HG03175 (cell line): ENCODE results near the gene SCPEP1.
"Not testable (repeated sequence)": the region's sequence is repeated elsewhere in the genome, so short reads cannot be mapped to it uniquely, and the experiment has no call there.

Experiments used
- ATAC-seq: cut with Tn5 transposase; IDR thresholded peaks from one replicate; pipeline ENCODE4 v1.9.1; 2021; ENCODE audit warnings: mild to moderate bottlenecking, moderate library complexity; ENCODE audit not compliant: unreplicated experiment

Gene SCPEP1, protein sequence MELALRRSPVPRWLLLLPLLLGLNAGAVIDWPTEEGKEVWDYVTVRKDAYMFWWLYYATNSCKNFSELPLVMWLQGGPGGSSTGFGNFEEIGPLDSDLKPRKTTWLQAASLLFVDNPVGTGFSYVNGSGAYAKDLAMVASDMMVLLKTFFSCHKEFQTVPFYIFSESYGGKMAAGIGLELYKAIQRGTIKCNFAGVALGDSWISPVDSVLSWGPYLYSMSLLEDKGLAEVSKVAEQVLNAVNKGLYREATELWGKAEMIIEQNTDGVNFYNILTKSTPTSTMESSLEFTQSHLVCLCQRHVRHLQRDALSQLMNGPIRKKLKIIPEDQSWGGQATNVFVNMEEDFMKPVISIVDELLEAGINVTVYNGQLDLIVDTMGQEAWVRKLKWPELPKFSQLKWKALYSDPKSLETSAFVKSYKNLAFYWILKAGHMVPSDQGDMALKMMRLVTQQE

DNA sequence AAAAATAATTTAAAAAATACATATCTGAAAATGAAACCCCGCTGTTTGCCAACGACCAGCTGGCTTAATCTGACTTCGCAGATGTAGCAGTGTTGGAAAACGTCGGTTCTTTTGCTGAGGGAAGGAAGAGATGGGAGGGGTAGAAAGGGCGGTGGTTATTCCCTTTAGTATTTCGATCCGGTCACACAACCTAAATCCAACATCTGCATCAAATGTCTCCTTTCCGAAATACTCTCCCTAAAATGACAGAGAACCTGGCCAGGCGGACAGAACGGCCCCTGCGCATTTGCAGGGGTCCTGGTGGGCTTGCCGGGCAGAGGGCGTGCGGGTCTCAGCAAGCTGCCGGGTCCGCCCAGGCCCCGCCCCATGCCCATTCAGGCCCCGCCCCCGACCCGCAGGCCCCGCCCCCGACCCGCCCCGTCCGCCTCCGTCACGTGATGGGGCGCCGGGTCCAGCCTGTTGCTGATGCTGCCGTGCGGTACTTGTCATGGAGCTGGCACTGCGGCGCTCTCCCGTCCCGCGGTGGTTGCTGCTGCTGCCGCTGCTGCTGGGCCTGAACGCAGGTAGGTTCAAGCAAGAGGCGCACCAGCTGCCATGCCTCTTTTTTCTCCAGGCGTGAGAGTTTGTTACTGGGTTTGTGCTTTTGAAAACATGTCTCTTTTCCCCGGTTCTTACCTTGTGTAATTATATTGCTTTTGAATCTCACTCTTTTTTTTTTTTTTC, at the start of gene SCPEP1:
SCPEP1 (plus strand) TSS at position 459 of the 723 bp plus-strand sequence; CDS start at position 488, 29 bp downstream.
- peak; percentile 81 for ATAC-seq

DNA sequence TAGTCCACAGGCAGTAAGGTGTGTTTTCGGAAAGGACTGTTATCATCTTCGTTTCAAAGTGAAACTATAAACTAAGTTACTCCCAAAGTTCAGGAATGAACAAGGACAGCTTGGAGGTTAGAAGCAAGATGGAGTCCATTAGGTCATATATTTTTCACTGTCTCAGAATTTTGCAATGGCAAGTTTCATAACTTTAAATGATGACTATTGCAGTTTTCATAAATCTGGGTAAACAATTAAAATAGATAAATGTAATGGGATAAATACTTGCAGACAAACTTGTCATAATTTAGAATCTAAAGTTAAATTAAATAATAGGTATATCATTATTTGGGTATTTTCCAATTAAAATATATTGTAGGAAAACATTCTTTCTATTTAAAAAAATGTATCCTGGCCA, 49.3 kb upstream of the SCPEP1 start:
- no peak for ATAC-seq

DNA sequence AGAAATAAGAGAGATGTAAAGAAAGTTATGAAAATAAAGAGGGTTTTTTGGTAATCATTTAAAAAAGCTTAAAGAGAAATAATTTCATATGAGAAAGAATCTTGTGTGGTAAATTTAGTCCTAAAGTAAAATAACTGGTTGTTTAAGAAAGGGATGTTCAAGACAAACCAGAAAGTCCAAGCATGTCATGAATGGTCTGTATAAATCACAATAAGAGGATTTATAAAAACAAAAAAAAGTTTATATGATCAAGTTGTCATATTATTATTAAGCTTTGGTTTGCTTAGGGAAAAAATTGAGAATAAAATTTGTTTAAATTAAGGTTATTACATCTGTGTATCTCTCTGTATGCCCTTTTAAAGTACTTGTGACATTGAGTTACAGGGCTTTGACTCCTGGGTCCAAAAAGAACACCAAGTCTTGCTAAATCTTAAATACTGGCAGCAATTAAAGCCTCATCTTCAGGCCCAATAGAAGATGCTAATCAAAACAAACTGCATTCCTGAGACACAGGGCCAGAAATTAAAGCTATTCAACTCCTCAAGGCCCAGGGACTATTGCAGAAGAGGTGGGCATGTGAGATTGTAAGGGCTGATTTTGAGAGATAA, 48.5 kb upstream of the SCPEP1 start:
- no peak for ATAC-seq

DNA sequence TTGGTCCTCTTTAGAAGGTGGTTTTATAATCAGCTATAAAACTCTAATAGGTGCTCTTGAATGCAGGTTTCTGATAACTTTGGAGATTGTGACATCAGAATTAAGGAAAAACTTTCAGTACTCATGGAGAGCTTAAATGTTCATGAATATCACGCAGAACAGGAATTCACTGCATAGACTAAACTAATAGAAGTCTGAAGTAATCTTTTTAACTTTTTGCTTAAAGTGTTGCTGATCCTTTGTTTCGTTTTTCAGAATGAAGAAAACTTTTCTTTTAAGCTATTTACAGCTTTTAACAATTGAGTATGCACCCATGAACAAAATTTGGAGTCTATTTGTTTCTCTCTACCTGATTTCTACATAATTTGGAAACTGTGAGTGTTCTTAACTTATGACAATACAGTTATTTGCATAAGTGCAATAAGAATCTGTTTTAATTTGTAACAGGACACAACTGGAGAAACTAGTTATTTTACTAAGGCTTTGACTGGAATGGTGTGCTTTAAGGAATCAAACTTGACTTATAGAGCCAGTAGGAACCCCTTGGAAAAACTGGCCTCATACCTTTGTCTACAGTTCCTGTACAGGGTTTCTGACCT, 47.1 kb upstream of the SCPEP1 start:
- no peak for ATAC-seq

DNA sequence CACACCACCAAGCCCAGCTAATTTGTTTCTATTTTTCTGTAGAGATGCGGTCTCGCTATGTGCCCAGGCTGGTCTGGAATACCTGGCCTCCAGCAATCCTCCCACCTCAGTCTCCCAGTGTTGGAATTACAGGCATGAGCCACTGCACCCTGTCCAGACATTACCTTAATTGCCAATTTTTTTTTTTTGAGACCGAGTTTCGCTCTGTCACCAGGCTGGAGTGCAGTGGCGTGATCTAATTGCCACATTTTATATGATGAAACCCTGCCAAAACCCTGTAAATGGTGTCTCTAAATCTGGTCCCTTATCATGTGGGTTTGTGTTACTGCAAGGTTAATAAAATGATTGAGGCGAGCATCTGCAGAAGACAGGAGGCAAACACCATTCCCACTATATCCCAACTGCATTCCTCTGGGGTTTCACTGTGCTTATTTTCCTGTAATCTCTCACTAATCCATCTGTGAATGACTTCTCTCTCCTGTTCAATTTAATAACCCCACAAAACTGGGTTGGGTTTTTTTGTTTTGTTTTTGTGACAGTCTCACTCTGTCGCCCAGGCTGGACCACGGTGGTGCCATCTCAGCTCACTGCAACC, 44.7 kb upstream of the SCPEP1 start:
- ATAC-seq: no peak

DNA sequence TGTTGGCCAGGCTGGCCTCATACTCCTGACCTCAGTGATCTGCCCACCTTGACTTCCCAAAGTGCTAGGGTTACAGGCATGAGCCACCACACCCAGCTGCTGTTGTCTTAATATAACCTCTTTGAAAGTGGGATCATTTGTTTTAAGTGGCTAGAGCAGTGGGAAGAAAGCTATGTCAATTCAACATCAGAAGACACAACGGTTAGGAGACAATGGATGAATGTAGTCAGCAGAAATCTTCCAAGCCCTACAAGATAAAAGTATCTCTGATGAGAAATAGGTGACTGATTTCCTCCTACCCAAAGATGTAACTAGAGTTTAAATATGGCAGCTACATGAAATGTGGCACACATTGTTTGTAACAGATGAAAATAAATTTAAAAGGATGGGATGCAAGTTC, 44.1 kb upstream of the SCPEP1 start:
- ATAC-seq: no peak

DNA sequence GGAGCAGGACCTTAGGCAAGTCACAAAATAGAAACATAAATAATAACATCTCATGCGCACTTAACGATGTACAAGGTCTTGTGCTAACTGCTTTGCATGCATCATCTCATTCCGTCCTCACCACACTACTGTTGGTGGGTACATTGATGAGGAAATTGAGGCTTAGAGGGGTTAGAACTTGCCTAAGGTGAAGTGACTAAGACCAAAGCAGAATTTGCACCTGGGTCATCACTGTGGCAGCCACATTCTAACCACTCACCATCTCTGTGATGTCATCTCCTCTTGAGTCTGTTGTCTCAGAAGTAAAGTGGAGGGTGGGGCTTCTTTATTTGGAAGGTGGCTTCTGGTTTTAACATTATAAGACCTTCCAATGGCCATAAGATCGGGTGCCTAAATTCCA, 43.7 kb upstream of the SCPEP1 start:
- no peak for ATAC-seq

DNA sequence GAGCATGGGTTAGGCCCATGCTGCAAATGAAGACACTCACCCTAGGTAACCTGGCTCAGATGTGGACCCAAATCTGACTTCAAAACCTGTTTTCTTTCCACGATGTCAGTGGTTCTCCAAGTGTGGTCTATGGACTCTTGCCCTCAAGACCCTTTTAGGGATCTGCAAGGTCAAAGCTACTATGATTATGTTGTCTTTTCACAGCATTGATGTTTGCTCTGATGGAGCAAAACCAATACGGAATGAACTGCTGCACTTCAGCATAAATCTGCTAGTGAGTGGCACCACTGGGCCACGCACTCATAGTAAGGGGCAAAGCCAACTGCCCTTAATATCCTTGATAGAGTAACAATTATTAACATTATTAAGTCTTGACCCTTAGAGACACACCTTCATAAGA, 42.5 kb upstream of the SCPEP1 start:
- ATAC-seq: no peak

DNA sequence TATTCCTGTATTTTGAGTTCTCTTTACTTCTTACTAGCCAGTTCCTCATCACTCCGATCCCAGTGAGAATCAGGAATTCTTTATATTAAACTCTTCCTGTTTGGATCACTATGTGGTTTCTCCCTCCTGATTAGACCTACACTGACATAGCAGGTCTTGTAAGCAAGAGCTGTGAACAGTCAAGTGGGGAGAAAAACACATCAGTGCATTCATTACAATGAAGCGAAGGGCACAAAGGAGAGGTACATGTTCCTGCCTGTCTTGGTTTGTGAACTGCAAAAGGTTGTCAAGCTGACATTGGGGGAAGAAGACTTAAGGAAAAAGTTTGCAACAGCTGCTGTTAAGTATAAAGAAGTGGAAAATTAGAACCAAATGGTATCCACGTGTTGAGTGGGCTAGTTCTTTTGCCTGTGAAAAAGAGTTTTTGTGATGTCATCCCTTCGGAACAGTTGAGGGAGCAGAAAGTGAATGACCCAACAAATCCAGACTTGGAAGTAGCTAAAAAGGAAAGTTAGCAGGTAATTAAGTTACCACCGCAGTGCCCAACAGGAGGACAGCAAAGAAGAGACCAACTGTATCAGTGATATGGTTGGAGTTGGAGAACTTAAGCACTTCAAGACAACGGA, 41.1 kb upstream of the SCPEP1 start:
- ATAC-seq: no peak

DNA sequence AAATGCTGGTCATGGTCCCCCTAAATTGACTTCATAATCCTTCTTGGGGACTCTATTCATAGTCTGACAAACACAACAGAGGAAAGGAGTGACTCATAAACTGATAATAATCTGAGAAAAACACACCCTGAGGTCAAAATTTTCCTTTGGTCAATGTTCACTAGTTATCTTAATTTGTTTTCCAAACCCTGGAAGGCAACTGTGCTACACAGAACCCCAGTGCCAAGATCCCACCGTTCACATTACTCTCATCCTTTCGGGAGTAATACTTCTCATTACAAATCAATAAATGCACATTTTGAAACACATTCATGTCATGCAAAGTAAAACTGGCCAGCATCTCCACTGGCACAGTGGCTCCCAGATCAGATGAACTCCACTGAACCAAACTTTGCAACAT, 40.2 kb upstream of the SCPEP1 start:
- no peak for ATAC-seq

DNA sequence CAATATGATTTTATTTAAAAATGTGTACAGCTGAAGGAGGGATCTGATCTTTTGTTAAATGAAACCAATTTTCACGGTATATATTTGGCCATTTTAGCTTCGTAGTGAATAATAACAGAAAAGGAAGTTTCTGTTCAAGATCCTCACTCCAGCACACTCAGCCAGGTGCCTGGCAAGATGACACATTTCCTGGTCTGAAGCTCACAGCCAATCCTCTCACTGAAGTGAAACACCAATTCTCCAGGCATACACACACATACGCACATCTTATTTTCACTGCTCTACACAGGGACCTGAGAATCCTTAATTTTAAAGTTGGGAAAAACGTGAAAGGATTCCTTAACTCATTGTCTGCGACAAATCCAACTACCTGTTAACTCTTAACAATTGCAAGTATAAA, 39.7 kb upstream of the SCPEP1 start:
- ATAC-seq: not testable (repeated sequence)

DNA sequence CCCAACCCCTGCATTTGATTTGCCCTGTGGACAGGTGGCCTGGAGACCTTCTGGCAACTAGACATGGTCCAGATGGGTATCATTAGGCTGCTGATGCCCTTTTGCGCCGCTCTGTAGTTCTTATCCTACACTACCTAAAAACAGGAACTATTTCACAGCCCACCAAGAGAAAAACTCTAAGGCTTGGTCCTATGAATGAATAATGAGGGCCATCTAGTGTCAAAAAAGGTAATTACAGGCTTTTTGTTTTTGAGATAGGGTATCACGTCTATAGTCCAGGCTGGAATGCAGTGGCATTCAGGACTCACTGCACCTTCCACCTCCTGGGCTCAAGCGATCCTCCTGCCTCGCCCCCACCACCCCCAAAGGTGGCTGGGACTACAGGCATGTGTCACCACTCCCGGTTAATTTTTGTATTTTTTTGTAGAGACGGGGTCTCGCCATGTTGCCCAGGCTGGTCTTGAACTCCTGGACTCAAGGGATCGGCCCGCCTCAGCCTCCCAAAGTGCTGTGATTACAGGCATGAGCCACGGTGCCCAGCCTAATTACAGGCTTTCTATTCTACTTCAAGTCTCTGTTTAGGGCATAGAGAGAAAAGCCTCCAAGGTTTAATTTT, 38.0 kb upstream of the SCPEP1 start:
- peak; percentile 59 for ATAC-seq

DNA sequence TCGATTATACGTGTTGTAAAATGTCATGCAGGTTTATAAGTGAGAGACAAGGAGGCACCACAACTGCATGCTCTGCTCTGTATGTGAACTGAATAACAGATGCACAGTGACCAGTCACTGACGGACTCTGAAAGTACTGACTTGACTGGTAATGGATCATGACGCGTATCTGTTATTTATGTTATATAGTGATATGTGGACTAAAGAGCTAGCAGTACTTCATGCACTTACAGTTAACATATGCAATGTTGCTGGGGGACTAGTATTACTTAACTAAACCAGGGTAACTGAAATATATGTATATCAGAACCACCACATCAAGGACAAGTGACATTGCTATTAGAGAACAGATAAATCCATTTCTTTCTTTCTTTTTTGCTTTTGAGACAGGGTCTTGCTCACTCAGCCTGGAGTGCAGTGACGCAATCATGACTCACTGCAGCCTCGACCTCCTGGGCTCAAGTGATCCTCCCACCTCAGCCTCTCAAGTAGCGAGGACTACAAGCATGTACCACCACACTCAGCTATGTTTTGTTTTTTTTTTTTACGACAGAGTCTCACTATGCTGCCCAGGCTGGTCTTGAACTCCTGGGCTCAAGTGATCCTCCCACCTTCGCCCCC, 34.3 kb upstream of the SCPEP1 start:
- ATAC-seq: no peak

DNA sequence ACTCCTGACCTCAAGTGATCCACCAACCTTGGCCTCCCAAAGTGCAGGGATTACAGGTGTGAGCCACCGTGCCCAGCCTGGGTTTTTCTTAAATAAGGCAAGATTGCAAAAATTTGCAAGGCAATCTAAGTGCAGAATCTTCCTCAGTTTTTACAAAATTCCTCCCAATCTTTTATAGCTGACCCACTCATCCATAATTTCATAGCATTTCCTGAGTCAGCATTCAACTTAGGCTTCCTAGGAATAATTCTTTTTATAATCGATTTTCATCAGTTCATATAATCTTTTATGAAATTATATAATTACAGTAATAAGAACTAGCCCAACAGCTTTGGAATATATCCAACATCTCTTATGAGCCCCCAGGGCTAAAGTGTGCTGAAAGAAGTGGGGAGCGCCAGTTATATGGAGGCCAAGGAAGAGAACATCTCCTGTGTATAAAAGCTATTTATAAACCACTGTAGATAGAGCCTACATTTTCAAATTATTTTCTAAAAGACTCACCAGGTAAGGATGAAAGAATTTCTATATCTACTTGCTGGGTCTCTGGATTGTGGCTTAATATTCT, 31.9 kb upstream of the SCPEP1 start:
- ATAC-seq: no peak

DNA sequence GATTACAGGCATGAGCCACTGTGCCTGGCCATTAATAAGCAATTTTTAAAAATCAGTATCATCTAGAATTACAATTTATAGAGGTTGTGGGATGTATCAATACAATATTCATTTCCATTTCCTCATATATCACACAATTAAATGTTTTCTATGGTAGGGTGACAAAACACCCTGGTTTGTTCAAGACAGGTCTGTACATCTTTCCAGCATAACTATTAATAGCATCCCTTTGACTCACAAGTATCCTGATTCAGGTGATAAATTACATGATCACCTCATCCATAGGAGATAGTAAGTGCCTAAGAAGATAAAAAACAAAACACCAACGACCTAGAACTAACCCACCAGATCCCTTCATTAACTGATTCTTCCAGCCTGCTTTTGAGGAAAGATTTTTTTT, 30.2 kb upstream of the SCPEP1 start:
- no peak for ATAC-seq

DNA sequence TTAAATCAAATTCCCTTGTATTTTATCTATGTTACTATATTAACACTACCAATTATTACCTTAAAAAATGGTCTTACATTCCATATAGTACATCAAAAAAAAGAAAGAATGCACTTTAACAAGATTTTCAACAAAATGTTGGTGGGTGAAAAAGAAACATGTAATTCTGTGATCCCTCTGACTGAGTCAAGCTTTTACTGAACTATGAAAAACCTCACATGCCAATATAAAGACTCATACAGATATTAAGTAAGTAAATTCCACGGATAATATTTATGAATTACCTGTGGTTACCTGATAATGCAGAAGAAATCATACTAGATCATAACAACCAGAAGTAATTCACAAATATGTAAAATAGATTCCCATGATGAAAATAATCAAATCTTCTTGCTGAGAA, 29.4 kb upstream of the SCPEP1 start:
- no peak for ATAC-seq

DNA sequence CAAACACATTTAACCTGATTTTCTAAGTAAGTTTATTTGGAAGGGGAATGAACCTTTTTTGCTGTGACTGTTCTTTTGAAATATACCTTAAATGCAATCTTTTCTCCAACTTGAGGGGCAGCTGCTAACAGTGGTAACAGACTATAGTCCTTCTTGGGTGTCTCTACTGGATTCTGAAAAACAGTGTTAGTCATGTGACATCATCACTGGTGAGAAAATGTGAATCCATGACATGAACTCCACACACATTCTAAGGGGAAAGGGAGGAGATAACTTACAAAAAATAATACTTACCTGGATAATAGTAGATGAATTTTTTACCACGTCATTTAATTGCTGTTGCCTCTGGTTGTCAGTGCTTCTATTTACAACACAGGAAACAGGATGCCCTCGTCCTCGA, 28.3 kb upstream of the SCPEP1 start:
- no peak for ATAC-seq

DNA sequence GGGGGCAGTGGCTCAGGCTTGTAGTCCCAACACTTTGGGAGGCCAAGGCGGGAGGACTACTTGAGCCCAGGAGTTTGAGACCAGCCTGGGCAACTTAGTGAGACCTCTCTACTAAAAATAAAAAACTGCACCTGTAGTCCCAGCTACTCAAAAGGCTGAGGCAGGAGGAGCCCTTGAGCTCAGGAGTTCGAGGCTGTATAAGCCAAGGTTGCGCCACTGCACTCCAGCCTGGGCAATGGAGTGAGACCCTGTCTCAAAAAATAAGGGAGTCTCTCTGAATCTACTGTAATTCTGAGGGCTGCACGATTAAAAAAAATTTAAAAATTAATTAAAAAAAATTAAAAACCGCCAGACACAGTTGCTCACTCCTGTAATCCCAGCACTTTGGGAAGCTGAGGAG, 20.9 kb upstream of the SCPEP1 start:
- no peak for ATAC-seq
